IPS-18c (cell line): ENCODE data around the gene SLC17A1.

Experiments
- H3K4me3 ChIP-seq: 2 replicates; pipeline ENCODE4 v1.7.0; 2013; ENCODE audit warnings: low read depth, mild to moderate bottlenecking, low read length, moderate library complexity; ENCODE audit not compliant: insufficient read depth
- H3K9me3 ChIP-seq: one replicate; pipeline ENCODE4 v1.6.1; 2013; ENCODE audit warnings: mild to moderate bottlenecking, low read length, moderate library complexity; ENCODE audit not compliant: control insufficient read depth, insufficient read depth

Gene SLC17A1

DNA sequence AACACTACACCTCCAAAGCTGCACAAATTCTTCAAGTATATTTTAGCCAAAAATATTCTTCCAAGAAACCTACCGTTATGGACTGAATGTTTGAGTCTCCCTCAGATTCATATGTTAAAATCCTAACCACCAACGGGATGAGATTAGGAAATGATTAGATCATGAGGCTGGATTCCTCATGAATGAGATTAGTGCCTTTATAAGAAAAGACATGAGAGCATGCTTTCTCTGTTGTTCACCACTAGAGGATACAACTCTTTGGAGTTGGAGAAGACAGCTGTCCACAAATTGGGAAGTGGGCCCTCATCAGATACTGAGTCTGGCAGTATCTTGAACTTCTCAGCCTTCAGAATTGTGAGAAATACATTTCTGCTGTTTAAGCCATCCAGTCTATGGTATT, 84.4 kb downstream of the SLC17A1 start:
- Histone ChIP-seq H3K9me3 (no peaks in the 10 kb centered on the region), H3K4me3 (no peak overlapping the region)

GRCh38 chr6:25746968-25747367, 84.9 kb downstream of the SLC17A1 start:
- peaks cover 4% of the 10 kb centered on the region for H3K9me3 ChIP-seq
- no peak overlapping the region for H3K4me3 ChIP-seq

DNA sequence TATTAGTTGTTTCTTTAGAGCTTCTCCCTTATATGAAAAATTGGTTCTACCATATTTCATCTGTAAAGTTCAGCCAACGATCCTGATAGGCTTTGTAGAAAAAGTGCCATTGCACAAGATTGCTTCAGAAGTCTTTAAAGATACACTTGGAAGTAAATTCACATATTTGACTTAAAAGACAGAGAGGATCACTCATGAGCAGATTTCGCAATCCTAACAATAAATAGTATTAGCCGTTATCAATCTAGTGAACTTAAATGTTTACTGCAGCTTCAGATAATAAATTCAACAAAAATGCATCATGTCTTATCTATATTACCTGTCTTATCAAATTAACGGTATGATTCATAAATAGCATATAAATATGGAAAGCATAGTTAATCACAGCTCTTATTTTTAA, 86.0 kb downstream of the SLC17A1 start:
- peaks cover 5% of the 10 kb centered on the region for H3K9me3 ChIP-seq
- no peak overlapping the region for H3K4me3 ChIP-seq

- Histone ChIP-seq H3K9me3 (peaks cover 5% of the 10 kb centered on the region), H3K4me3 (no peak overlapping the region)
These were observed 88.0 kb downstream of the SLC17A1 start for GRCh38 chr6:25743868-25744267.

DNA sequence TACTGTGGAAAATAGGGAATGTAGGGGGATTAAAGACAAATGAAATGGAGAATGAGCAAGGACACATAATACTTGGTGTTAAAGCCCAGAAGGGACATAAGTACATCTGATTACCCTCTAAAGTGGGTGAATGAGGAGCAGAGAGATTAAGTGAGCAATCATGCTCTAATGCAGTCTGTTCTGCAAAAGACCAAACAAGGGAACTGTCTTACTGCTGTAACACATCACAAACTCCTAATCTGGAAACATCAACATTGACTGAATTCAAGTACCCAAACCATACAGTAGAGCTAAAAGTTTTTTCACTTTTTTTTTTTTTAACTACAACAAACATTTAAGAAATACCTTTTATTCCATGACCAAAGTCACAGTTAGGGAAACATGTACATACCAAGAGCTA, 96.6 kb downstream of the SLC17A1 start:
- H3K9me3 ChIP-seq: peaks cover 2% of the 10 kb centered on the region
- H3K4me3 ChIP-seq: no peak overlapping the region
